GM12878 (cell line): Measurements from ENCODE around the gene FN1. TPM values are rescaled to one million over a fixed set of nuclear protein-coding genes. Genes with fewer than 3 reads are reported as not detected.

Experiments used
- ATAC-seq: fragments of 200-7000 bp; cut with Tn5 transposase; 3 replicates; pipeline ENCODE4 v1.9.1; 2020; ENCODE audit warnings: mild to moderate bottlenecking, moderate library complexity
- BruUV-seq: library from RNA; stranded (reverse); fragments of 400-500 nt; replicated peaks from 2 replicates; lab custom pipeline; 2021; lab: Mats Ljungman, UMichigan
- CTCF ChIA-PET: fragments of 300-600 bp; sonication (Branson Sonifier 250); formaldehyde crosslinking; extraction: SDS; loops from one replicate; lab custom pipeline; 2021; ENCODE audit warnings: inconsistent platforms; lab: Yijun Ruan, JAX
- POLR2A ChIA-PET: fragments of 350-600 bp; formaldehyde crosslinking; extraction: SDS; loops from one replicate; lab custom pipeline; 2021; ENCODE audit warnings: inconsistent platforms; lab: Charles Lee
- RAD21 ChIA-PET: fragments of 300-600 bp; sonication (Branson Sonifier 250); formaldehyde crosslinking; loops from one replicate; lab custom pipeline; 2023; ENCODE audit warnings: antibody characterized with exemption; ENCODE audit not compliant: unreplicated experiment; lab: Charles Lee
- SMC1A ChIA-PET: fragments of 300-600 bp; sonication (Branson Sonifier 250); formaldehyde crosslinking; loops from one replicate; lab custom pipeline; 2023; ENCODE audit not compliant: unreplicated experiment, uncharacterized antibody; lab: Charles Lee
- DNase-seq: peaks from one replicate; pipeline ENCODE4 v3.0.0-alpha.2; 2011; ENCODE audit warnings: low read depth, low spot score
- FAIRE-seq: peaks from 3 replicates; lab custom pipeline; 2011; peaks lifted over from hg19 to GRCh38; lab: Jason Lieb, UNC
- H2AFZ ChIP-seq: 2 replicates; pipeline ENCODE4 v1.6.0; 2011; ENCODE audit warnings: low read depth, low read length, control low read depth; ENCODE audit not compliant: control insufficient read depth
- H3K27ac ChIP-seq: 2 replicates; pipeline ENCODE4 v1.5.1; 2011; ENCODE audit warnings: control low read depth; ENCODE audit not compliant: control insufficient read depth, insufficient read depth
- H3K27me3 ChIP-seq, 2 experiments: replicated peaks in 1 of 2; 2 replicates each; pipeline versions ENCODE4 v1.6.0 to v1.6.1; 2011; ENCODE audit warnings: low read length in 1 of 2; ENCODE audit not compliant: control insufficient read depth in 2 of 2, insufficient read depth in 2 of 2
- H3K36me3 ChIP-seq, 2 experiments: 2 replicates each; pipeline ENCODE4 v1.5.1; 2011; ENCODE audit warnings: low read length in 1 of 2; ENCODE audit not compliant: control insufficient read depth in 2 of 2, insufficient read depth in 2 of 2
- H3K4me1 ChIP-seq: 2 replicates; pipeline ENCODE4 v1.6.1; 2011; ENCODE audit warnings: mild to moderate bottlenecking, low read length, moderate library complexity, mixed read lengths; ENCODE audit not compliant: control insufficient read depth, insufficient read depth
- H3K4me2 ChIP-seq: 2 replicates; pipeline ENCODE4 v1.6.0; 2011; ENCODE audit warnings: control low read depth; ENCODE audit not compliant: control insufficient read depth, insufficient read depth
- H3K4me3 ChIP-seq: fragments of 200-600 bp; sonication (generic); 2 replicates; pipeline ENCODE4 v1.5.1; 2016
- H3K79me2 ChIP-seq: 2 replicates; pipeline ENCODE4 v1.6.0; 2011; ENCODE audit warnings: low read length; ENCODE audit not compliant: control insufficient read depth, insufficient read depth
- H3K9ac ChIP-seq: 2 replicates; pipeline ENCODE4 v1.8.0; 2011; ENCODE audit warnings: low read length, control low read depth, mixed read lengths; ENCODE audit not compliant: control insufficient read depth, insufficient read depth
- H3K9me3 ChIP-seq: replicated peaks from 3 replicates; pipeline ENCODE4 v1.5.1; 2011; ENCODE audit warnings: mild to moderate bottlenecking, low read length; ENCODE audit not compliant: control insufficient read depth, insufficient read depth
- H4K20me1 ChIP-seq: 2 replicates; pipeline ENCODE4 v1.6.0; 2011; ENCODE audit not compliant: control insufficient read depth, insufficient read depth
- ASH2L ChIP-seq: fragments of 300-600, 200-600 bp; sonication (generic); IDR thresholded peaks from 2 replicates; pipeline ENCODE4 v1.6.1; 2017; ENCODE audit warnings: low read depth, mild to moderate bottlenecking, borderline replicate concordance
- CBFB ChIP-seq: IDR thresholded peaks from 2 replicates; pipeline ENCODE4 v1.6.1; 2016; ENCODE audit warnings: antibody characterized with exemption, low read depth
- DPF2 ChIP-seq: fragments of 450-650 bp; IDR thresholded peaks from 2 replicates; pipeline ENCODE4 v1.6.1; 2017; ENCODE audit warnings: mild to moderate bottlenecking
- ESRRA ChIP-seq: IDR thresholded peaks from 2 replicates; pipeline ENCODE4 v1.6.1; 2012; ENCODE audit warnings: mild to moderate bottlenecking, low read length, improper control_type of control experiment
- JUNB ChIP-seq: IDR thresholded peaks from 2 replicates; pipeline ENCODE4 v1.6.1; 2016; ENCODE audit warnings: antibody characterized with exemption, mild to moderate bottlenecking
- NRF1 ChIP-seq: conservative IDR thresholded peaks from 2 replicates; pipeline ENCODE4 v1.6.1; 2011; ENCODE audit warnings: mild to moderate bottlenecking, low read depth, low read length, improper control_type of control experiment
- SPI1 ChIP-seq: IDR thresholded peaks from 2 replicates; pipeline ENCODE4 v1.6.1; 2011; ENCODE audit warnings: low read depth, mild to moderate bottlenecking, low read length, moderate library complexity, borderline replicate concordance; ENCODE audit not compliant: insufficient read depth
- ZNF24 ChIP-seq: fragments of 450-650 bp; IDR thresholded peaks from 2 replicates; pipeline ENCODE4 v1.6.1; 2017; ENCODE audit warnings: antibody characterized with exemption, mild to moderate bottlenecking
- WGBS: methylation state at CpG from one replicate; pipeline ENCODE4 v1.1.6; 2016; ENCODE audit warnings: low lambda C conversion rate; ENCODE audit not compliant: insufficient replicate concordance, insufficient coverage; ENCODE audit errors: missing lambda C conversion rate; 5-methylcytosine and 5-hydroxymethylcytosine counted together
- in situ Hi-C: fragments of 300-500 bp; cut with MboI; formaldehyde crosslinking; loops from 9 replicates; pipeline ENCODE4 v1.14.3; 2018; ENCODE audit warnings: mixed read lengths
- intact Hi-C: fragments of 100-400 bp; cut with micrococcal nuclease; formaldehyde crosslinking; loops from one replicate; pipeline ENCODE4 v1.14.2; 2022; ENCODE audit not compliant: unreplicated experiment
- polyA plus RNA-seq, 11 experiments: library from polyadenylated mRNA; depleted of rRNA in 4 of 11; unstranded in 6 of 11; stranded (reverse) in 5 of 11; fragments of >200 nt; fragmentation: Nextera tagmentation in 4 of 11; fragmentation: Illumina TruSeq in 1 of 11; extraction: Ambion mirVana in 4 of 11; extraction: Trizol in 1 of 11; gene quantifications; 1 replicate in 1 of 11; 2 replicates in 10 of 11; pipeline versions ENCODE4 v1.2.1 to v1.2.3, GENCODE V29; 2011 to 2016; ENCODE audit warnings: inconsistent platforms in 2 of 11, missing spikeins in 2 of 11, low read depth in 1 of 11
- total RNA-seq, 4 experiments: library from RNA; depleted of rRNA in 3 of 4; stranded (reverse); fragments of >200 nt in 3 of 4; fragmentation: Illumina TruSeq in 1 of 4; extraction: Trizol in 1 of 4; gene quantifications; 2 replicates each; pipeline versions ENCODE4 v1.2.1 to v1.2.3, GENCODE V29; 2013 to 2021
- TF ChIP-seq, protein P1 (sequence below): fragments of 450-650 bp; IDR thresholded peaks from 2 replicates; pipeline ENCODE4 v1.6.1; 2018; ENCODE audit warnings: mild to moderate bottlenecking, low read depth, moderate library complexity; ENCODE audit not compliant: partially characterized antibody

FN1 gene
- total and polyA plus RNA-seq, 10 of the 15 experiments (the other 5 are each of a cell fraction or from before 2014, with no cell fraction given), result 0.60 to 9.4 (median 1.5) TPM

- Histone ChIP-seq H3K9me3 (no peaks in the 10 kb centered on the region; the same call in 1 of the 3 replicates), H3K36me3 (no peaks in the 10 kb centered on the region; a peak in 1 of 4 replicates), H2AFZ (no peak overlapping the region), H4K20me1 (no peaks in the 10 kb centered on the region), H3K4me2 (no peak overlapping the region), H3K79me2 (no peaks in the 10 kb centered on the region), H3K9ac (no peak overlapping the region), H3K27ac (no peak overlapping the region), H3K4me1 (no peaks in the 10 kb centered on the region), H3K27me3 (no peaks in the 10 kb centered on the region), H3K4me3 (no peak overlapping the region)
- ChIA-PET RAD21 (interaction anchor here (0.7 to 0.8 kb wide), 2 partner anchors 257 to 735 kb away, joined by 3 to 4 read pairs; no protein-coding TSS in a partner anchor), SMC1A (interaction anchor here (0.7 to 1.5 kb wide), 2 partner anchors 16 to 54 kb away, joined by 3 to 5 read pairs; no protein-coding TSS in a partner anchor), CTCF (interaction anchor here (1.6 kb wide), 1 partner anchor 8 kb away, joined by 4 read pairs; no protein-coding TSS in a partner anchor), POLR2A (interaction anchor here (0.6 kb wide), 1 partner anchor 34 kb away, joined by 3 read pairs; no protein-coding TSS in a partner anchor)
- in situ Hi-C loops (no loop called here), intact Hi-C loops (no loop called here)
- ATAC-seq, result no peak
- whole genome bisulfite sequencing, result 85% methylated on average over 9 of the region's 9 CpGs
- TF ChIP-seq ESRRA (no peak), DPF2 (no peak)
- no TSS peak for BruUV-seq
- FAIRE-seq, result no peak
- no peak for DNase-seq
Observed at GRCh38 chr2:215376103-215376780, 59.6 kb downstream of the FN1 start.

DNA sequence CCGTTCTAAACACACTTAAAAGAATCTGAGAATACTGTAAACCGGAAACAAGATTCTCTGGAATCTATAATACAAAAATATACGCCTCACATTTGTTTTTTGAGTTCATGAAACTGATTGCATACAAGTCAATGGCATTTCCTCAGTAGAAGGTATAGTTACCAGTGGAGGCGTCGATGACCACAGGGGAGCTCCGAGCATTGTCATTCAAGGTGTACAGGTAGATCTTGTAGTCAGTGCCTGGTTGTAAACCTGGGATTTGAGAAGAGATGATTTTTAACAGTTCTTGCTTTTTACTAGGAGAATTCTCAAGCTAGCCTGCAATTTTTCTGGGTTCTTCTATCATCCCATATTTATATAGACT, 60.4 kb downstream of the FN1 start:
- Histone ChIP-seq H3K9me3 (no peaks in the 10 kb centered on the region; the same call in 1 of the 3 replicates), H3K9ac (no peak overlapping the region), H3K36me3 (no peaks in the 10 kb centered on the region; a peak in 1 of 4 replicates), H3K4me2 (no peak overlapping the region), H3K79me2 (no peaks in the 10 kb centered on the region), H3K27ac (no peak overlapping the region), H3K27me3 (no peaks in the 10 kb centered on the region), H4K20me1 (no peaks in the 10 kb centered on the region), H3K4me3 (no peak overlapping the region), H2AFZ (no peak overlapping the region), H3K4me1 (no peaks in the 10 kb centered on the region)
- ChIA-PET SMC1A (no interaction called here), CTCF (no interaction called here), RAD21 (no interaction called here), POLR2A (no interaction called here)
- no peak for FAIRE-seq
- no peak for TF ChIP-seq SPI1
- no peak for TF ChIP-seq CBFB
- no peak for TF ChIP-seq JUNB
- TF ChIP-seq, protein P1, sequence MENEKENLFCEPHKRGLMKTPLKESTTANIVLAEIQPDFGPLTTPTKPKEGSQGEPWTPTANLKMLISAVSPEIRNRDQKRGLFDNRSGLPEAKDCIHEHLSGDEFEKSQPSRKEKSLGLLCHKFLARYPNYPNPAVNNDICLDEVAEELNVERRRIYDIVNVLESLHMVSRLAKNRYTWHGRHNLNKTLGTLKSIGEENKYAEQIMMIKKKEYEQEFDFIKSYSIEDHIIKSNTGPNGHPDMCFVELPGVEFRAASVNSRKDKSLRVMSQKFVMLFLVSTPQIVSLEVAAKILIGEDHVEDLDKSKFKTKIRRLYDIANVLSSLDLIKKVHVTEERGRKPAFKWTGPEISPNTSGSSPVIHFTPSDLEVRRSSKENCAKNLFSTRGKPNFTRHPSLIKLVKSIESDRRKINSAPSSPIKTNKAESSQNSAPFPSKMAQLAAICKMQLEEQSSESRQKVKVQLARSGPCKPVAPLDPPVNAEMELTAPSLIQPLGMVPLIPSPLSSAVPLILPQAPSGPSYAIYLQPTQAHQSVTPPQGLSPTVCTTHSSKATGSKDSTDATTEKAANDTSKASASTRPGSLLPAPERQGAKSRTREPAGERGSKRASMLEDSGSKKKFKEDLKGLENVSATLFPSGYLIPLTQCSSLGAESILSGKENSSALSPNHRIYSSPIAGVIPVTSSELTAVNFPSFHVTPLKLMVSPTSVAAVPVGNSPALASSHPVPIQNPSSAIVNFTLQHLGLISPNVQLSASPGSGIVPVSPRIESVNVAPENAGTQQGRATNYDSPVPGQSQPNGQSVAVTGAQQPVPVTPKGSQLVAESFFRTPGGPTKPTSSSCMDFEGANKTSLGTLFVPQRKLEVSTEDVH, result no peak
- TF ChIP-seq ZNF24, result no peak
- no peak for TF ChIP-seq NRF1
- no peak for TF ChIP-seq ASH2L
- intact Hi-C loops, result no loop called here
- in situ Hi-C loops, result no loop called here
- ATAC-seq, result no peak
- WGBS, result 97% methylated on average over 6 of the region's 6 CpGs
- no peak for DNase-seq
- no TSS peak for BruUV-seq
